HepG2 (cell line): Measurements from ENCODE around the gene NATD1. TPM values are rescaled to one million over a fixed set of nuclear protein-coding genes. Genes with fewer than 3 reads are reported as not detected.
A peak's percentile ranks its signal among the peaks of the same experiment; 100 is the strongest.

Experiments
- ARNT ChIP-seq: fragments of 450-650 bp; IDR thresholded peaks from 2 replicates; pipeline ENCODE4 v1.6.1; 2017
- CEBPZ ChIP-seq: IDR thresholded peaks from 2 replicates; pipeline ENCODE4 v1.6.1; 2012; ENCODE audit warnings: low read length, improper control_type of control experiment
- ETV6 ChIP-seq: sonication (generic); formaldehyde crosslinking; conservative IDR thresholded peaks from 2 replicates; pipeline ENCODE4 v1.4.0; 2020; ENCODE audit warnings: missing genetic modification reagents
- GPN1 ChIP-seq: sonication (generic); formaldehyde crosslinking; IDR thresholded peaks from 2 replicates; pipeline ENCODE4 v1.5.1; 2020; ENCODE audit warnings: missing genetic modification reagents, borderline replicate concordance
- GTF2F1 ChIP-seq: fragments of 150-350 bp; IDR thresholded peaks from 2 replicates; pipeline ENCODE4 v1.6.1; 2014; ENCODE audit warnings: low read length
- HMGA1 ChIP-seq: sonication (generic); formaldehyde crosslinking; conservative IDR thresholded peaks from 2 replicates; pipeline ENCODE4 v1.4.0; 2020; ENCODE audit warnings: missing genetic modification reagents
- IRF9 ChIP-seq: sonication (generic); formaldehyde crosslinking; IDR thresholded peaks from 2 replicates; pipeline ENCODE4 v1.8.0; 2022; ENCODE audit warnings: missing genetic modification reagents, mild to moderate bottlenecking, borderline replicate concordance
- KDM5A ChIP-seq: fragments of 200-600 bp; sonication (generic); IDR thresholded peaks from 2 replicates; pipeline ENCODE4 v1.7.0; 2018; ENCODE audit warnings: antibody characterized with exemption, mild to moderate bottlenecking, low read length, borderline replicate concordance
- MAZ ChIP-seq, 2 experiments: sonication (generic) in 1 of 2; formaldehyde crosslinking in 1 of 2; IDR thresholded peaks; 2 replicates each; pipeline versions ENCODE4 v1.5.0 to v1.6.1; 2012 to 2020; ENCODE audit warnings: low read depth in 2 of 2, mild to moderate bottlenecking in 2 of 2, borderline replicate concordance in 1 of 2, improper control_type of control experiment in 1 of 2, low read length in 1 of 2, missing genetic modification reagents in 1 of 2, moderate library complexity in 1 of 2
- MIER2 ChIP-seq: IDR thresholded peaks from 2 replicates; pipeline ENCODE4 v1.6.1; 2016; ENCODE audit warnings: missing biosample characterization, missing genetic modification reagents
- NPAS2 ChIP-seq: sonication (generic); formaldehyde crosslinking; IDR thresholded peaks from 2 replicates; pipeline ENCODE4 v1.8.0; 2022; ENCODE audit warnings: mild to moderate bottlenecking, missing genetic modification reagents, borderline replicate concordance
- SMC3 ChIP-seq: IDR thresholded peaks from 2 replicates; pipeline ENCODE4 v1.6.1; 2011; ENCODE audit warnings: low read length, improper control_type of control experiment
- THRA ChIP-seq: sonication (generic); formaldehyde crosslinking; IDR thresholded peaks from 2 replicates; pipeline ENCODE4 v1.4.0; 2020; ENCODE audit warnings: missing genetic modification reagents, borderline replicate concordance
- YEATS4 ChIP-seq: sonication (generic); formaldehyde crosslinking; IDR thresholded peaks from 2 replicates; pipeline ENCODE4 v1.4.0; 2020; ENCODE audit warnings: missing genetic modification reagents, borderline replicate concordance
- ZFAT ChIP-seq: sonication (generic); formaldehyde crosslinking; conservative IDR thresholded peaks from 2 replicates; pipeline ENCODE4 v1.8.1; 2023; ENCODE audit warnings: missing genetic modification reagents, inconsistent platforms
- ZNF281 ChIP-seq: sonication (generic); formaldehyde crosslinking; IDR thresholded peaks from 2 replicates; pipeline ENCODE4 v1.4.0; 2020; ENCODE audit warnings: missing genetic modification reagents, borderline replicate concordance
- ZNF567 ChIP-seq: sonication (generic); formaldehyde crosslinking; IDR thresholded peaks from 2 replicates; pipeline ENCODE4 v1.8.1; 2023; ENCODE audit warnings: mild to moderate bottlenecking, missing genetic modification reagents, borderline replicate concordance
- ZNF670 ChIP-seq: sonication (generic); formaldehyde crosslinking; IDR thresholded peaks from 2 replicates; pipeline ENCODE4 v1.8.0; 2022; ENCODE audit warnings: mild to moderate bottlenecking, missing genetic modification reagents, borderline replicate concordance
- polyA plus RNA-seq, 8 experiments: library from polyadenylated mRNA; depleted of rRNA in 3 of 8; stranded (reverse) in 7 of 8; unstranded in 1 of 8; fragments of >200 nt; fragmentation: Illumina TruSeq in 4 of 8; extraction: Trizol in 4 of 8; gene quantifications; 2 replicates each; pipeline versions ENCODE4 v1.2.1 to v1.2.3, GENCODE V29; 2011 to 2016; ENCODE audit warnings: low read depth in 4 of 8, missing spikeins in 1 of 8, mixed read lengths in 1 of 8; ENCODE audit not compliant: insufficient read depth in 1 of 8
- total RNA-seq, 5 experiments: library from RNA; depleted of rRNA; stranded (reverse); fragments of >200 nt; fragmentation: Illumina TruSeq; extraction: Trizol; gene quantifications; 2 replicates each; pipeline ENCODE4 v1.2.3, GENCODE V29; 2016; ENCODE audit warnings: low read depth in 1 of 5

Gene NATD1
- total and polyA plus RNA-seq, 2 of the 13 experiments (the other 11 are each of a cell fraction or from before 2014, with no cell fraction given), result 0.31 to 2.3 TPM

GRCh38 chr17:21286066-21286770, 33.0 kb upstream of the NATD1 start (continued):
- peak; percentile 54; the same call in 1 of the 2 replicates for TF ChIP-seq THRA (CRISPR knock-in tag)
- TF ChIP-seq CEBPZ, result no peak
- peak; percentile 82; the same call in 1 of the 2 replicates for TF ChIP-seq ZNF281 (CRISPR knock-in tag)
- peak; percentile 64; the same call in 1 of the 2 replicates for TF ChIP-seq MAZ (IDR thresholded peaks at IDR 0.05; ENCODE audit: borderline replicate concordance, low read depth, low read length)
- peak; percentile 66; the same call in 1 of the 2 replicates for TF ChIP-seq MAZ (CRISPR knock-in tag; IDR thresholded peaks at IDR 0.05; ENCODE audit: low read depth)
- TF ChIP-seq MIER2 (CRISPR knock-in tag), result no peak
- no peak for TF ChIP-seq HMGA1 (CRISPR knock-in tag)
- no peak for TF ChIP-seq NPAS2 (CRISPR knock-in tag)
- peak; percentile 60; the same call in 1 of the 2 replicates for TF ChIP-seq ZNF567 (CRISPR knock-in tag)
- TF ChIP-seq ETV6, result no peak
- TF ChIP-seq YEATS4, result peak; percentile 54
- no peak; the same call in 1 of the 2 replicates for TF ChIP-seq KDM5A
- 0 out of 2 replicates have a peak, but pooled peaks have one; percentile 14 for TF ChIP-seq GTF2F1
- peak; percentile 71; the same call in 1 of the 2 replicates for TF ChIP-seq IRF9 (CRISPR knock-in tag)
- TF ChIP-seq ZFAT (CRISPR knock-in tag), result no peak
- no peak; the same call in 1 of the 2 replicates for TF ChIP-seq SMC3
- peak; percentile 79; the same call in 1 of the 2 replicates for TF ChIP-seq ZNF670 (CRISPR knock-in tag)
- TF ChIP-seq GPN1, result no peak
- TF ChIP-seq ARNT, result no peak
